ENCODE measurements around the gene TCERG1. TPM values are rescaled to one million over a fixed set of nuclear protein-coding genes. Genes with fewer than 3 reads are reported as not detected.

The TCERG1 gene
- total and polyA plus RNA-seq, 9 of the 15 experiments (the other 6 are each of a cell fraction or from before 2014, with no cell fraction given): 50.3 to 148 (median 119) TPM

- CTCF ChIA-PET (ENCODE audit: low intra/inter-chr PET ratio): no interaction called here
- no peak overlapping the region for H3K27ac ChIP-seq (ENCODE audit: extremely low read depth, low read depth, low read length)
- H3K9ac ChIP-seq (ENCODE audit: insufficient read depth in 1 of 2, low read depth in 2 of 2, low read length in 2 of 2): no peak overlapping the region
- no peaks in the 10 kb centered on the region for H4K20me1 ChIP-seq (replicated peaks; ENCODE audit: control insufficient read depth, insufficient read depth, low read length)
- no peak overlapping the region for H3K4me2 ChIP-seq (ENCODE audit: insufficient read depth, low read length)
- POLR2A ChIA-PET: no interaction called here
- BruUV-seq (replicated peaks): no TSS peak
- DNase-seq (ENCODE audit: extremely low read depth in 1 of 4, low spot score in 3 of 4) (peak in 1 of 4 experiments; percentile 17), ATAC-seq (peak; percentile 33; the same call in 1 of the 3 replicates), FAIRE-seq (no peak)
- H3K27me3 ChIP-seq (ENCODE audit: control insufficient read depth in 2 of 2, insufficient read depth in 2 of 2, low read length in 2 of 2): peaks cover 0 to 3% of the 10 kb centered on the region in 2 experiments; a peak in 1 of 5 replicates
- TF ChIP-seq TCF3 (CRISPR knock-in tag; IDR thresholded peaks at IDR 0.05) (peak; percentile 49), IRF2 (CRISPR knock-in tag; IDR thresholded peaks at IDR 0.05) (no peak)
- H3K4me1 ChIP-seq (replicated peaks in 1 of 2; ENCODE audit: control insufficient read depth in 2 of 2, insufficient read depth in 2 of 2, low read length in 2 of 2): no peaks in the 10 kb centered on the region; a peak in 2 of 5 replicates
- H2AFZ ChIP-seq (ENCODE audit: low read depth, low read length): no peak overlapping the region
- no peaks in the 10 kb centered on the region for H3K36me3 ChIP-seq (ENCODE audit: control insufficient read depth, insufficient read depth, low read length)
- no peaks in the 10 kb centered on the region for H3K9me3 ChIP-seq (replicated peaks; ENCODE audit: control insufficient read depth, insufficient read depth, low read depth, low read length)
- intact Hi-C loops (cut with micrococcal nuclease): loop anchor here (10.0 kb wide), 2 partner anchors 255 to 735 kb away; no protein-coding TSS in a partner anchor
- H3K4me3 ChIP-seq: no peak overlapping the region
- no peaks in the 10 kb centered on the region for H3K79me2 ChIP-seq (ENCODE audit: control insufficient read depth, insufficient read depth, low read length)
- H3K9me1 ChIP-seq (ENCODE audit: control insufficient read depth, insufficient read depth, low read length): no peaks in the 10 kb centered on the region
- in situ Hi-C loops (cut with MboI): no loop called here
Observed at GRCh38 chr5:146419696-146420095, 27.4 kb upstream of the TCERG1 start.

GRCh38 chr5:146425023-146425422, 22.1 kb upstream of the TCERG1 start:
- no peaks in the 10 kb centered on the region for H3K79me2 ChIP-seq (ENCODE audit: control insufficient read depth, insufficient read depth, low read length)

More at GRCh38 chr5:146425023-146425422, 22.1 kb upstream of the TCERG1 start:
- H3K36me3 ChIP-seq (ENCODE audit: control insufficient read depth, insufficient read depth, low read length): no peaks in the 10 kb centered on the region
- FAIRE-seq (peak; percentile 77), ATAC-seq (peak; percentile 49), DNase-seq (ENCODE audit: extremely low read depth in 1 of 4, low spot score in 3 of 4) (peak in 1 of 4 experiments; percentile 18)
- no peaks in the 10 kb centered on the region for H3K9me1 ChIP-seq (ENCODE audit: control insufficient read depth, insufficient read depth, low read length)
- peaks cover 10 to 23% of the 10 kb centered on the region in 2 experiments; a peak in 4 of 5 replicates for H3K27me3 ChIP-seq (ENCODE audit: control insufficient read depth in 2 of 2, insufficient read depth in 2 of 2, low read length in 2 of 2)
- no peak overlapping the region for H3K4me2 ChIP-seq (ENCODE audit: insufficient read depth, low read length)
- H3K4me1 ChIP-seq (replicated peaks in 1 of 2; ENCODE audit: control insufficient read depth in 2 of 2, insufficient read depth in 2 of 2, low read length in 2 of 2): no peaks in the 10 kb centered on the region; a peak in 1 of 5 replicates
- no peaks in the 10 kb centered on the region for H3K9me3 ChIP-seq (replicated peaks; ENCODE audit: control insufficient read depth, insufficient read depth, low read depth, low read length)
- POLR2A ChIA-PET: interaction anchor here (0.6 to 1.3 kb wide), 3 partner anchors 10 to 18 kb away, joined by 3 read pairs; no protein-coding TSS in a partner anchor
- BruUV-seq (replicated peaks): no TSS peak
- in situ Hi-C loops (cut with MboI): no loop called here
- peak in 1 of 2 experiments; percentile 54; a peak in 2 of 4 replicates for TF ChIP-seq RAD21 (CRISPR knock-in tag; conservative IDR thresholded peaks at IDR 0.05 in 1 of 2, IDR thresholded peaks at IDR 0.05 in 1 of 2)
- peak in 2 of 3 experiments; percentile 17 to 27; a peak in 1 of 6 replicates for TF ChIP-seq CTCF (IDR thresholded peaks at IDR 0.05 in 2 of 3, conservative IDR thresholded peaks at IDR 0.05 in 1 of 3; ENCODE audit: insufficient read depth in 2 of 3, low read depth in 1 of 3, low read length in 3 of 3)
- TF ChIP-seq YBX1 (IDR thresholded peaks at IDR 0.05): no peak
- no peaks in the 10 kb centered on the region for H4K20me1 ChIP-seq (replicated peaks; ENCODE audit: control insufficient read depth, insufficient read depth, low read length)
- intact Hi-C loops (cut with micrococcal nuclease): loop anchor here (5.0 to 10.0 kb wide), 3 partner anchors 260 to 740 kb away; no protein-coding TSS in a partner anchor
- CTCF ChIA-PET (ENCODE audit: low intra/inter-chr PET ratio): interaction anchor here (3.3 kb wide), 1 partner anchor 133 kb away, joined by 23 read pairs; no protein-coding TSS in a partner anchor
- H2AFZ ChIP-seq (ENCODE audit: low read depth, low read length): no peak overlapping the region
- no peak overlapping the region for H3K9ac ChIP-seq (ENCODE audit: insufficient read depth in 1 of 2, low read depth in 2 of 2, low read length in 2 of 2)
- no peak overlapping the region for H3K27ac ChIP-seq (ENCODE audit: extremely low read depth, low read depth, low read length)
- 12% methylated on average over 10 of the region's 12 CpGs for WGBS (ENCODE audit: insufficient coverage, low coverage, missing lambda C conversion rate)
- no peak overlapping the region for H3K4me3 ChIP-seq
